Stomach (tissue), 4 donors: ENCODE results near the gene MRPL27.

Source experiments
- EP300 ChIP-seq: sonication (generic); formaldehyde crosslinking; IDR thresholded peaks from one replicate; pipeline ENCODE4 v1.6.1; 2017; ENCODE audit warnings: antibody characterized with exemption
- POLR2A ChIP-seq, 4 donors: fragments of 450-650 bp; IDR thresholded peaks; one replicate each; pipeline ENCODE4 v1.6.1; 2016; ENCODE audit warnings: antibody characterized with exemption in 4 of 4, control low read depth in 2 of 4, mild to moderate bottlenecking in 1 of 4, moderate library complexity in 1 of 4
- POLR2AphosphoS5 ChIP-seq, 3 donors: sonication (generic); formaldehyde crosslinking; IDR thresholded peaks; one replicate each; pipeline ENCODE4 v1.6.1; 2016; ENCODE audit warnings: antibody characterized with exemption in 3 of 3
- TF ChIP-seq, protein P1 (sequence below), 7 experiments: fragments of 450-650 bp in 4 of 7; fragments of 200-600 bp in 3 of 7; sonication (generic) in 3 of 7; IDR thresholded peaks; one replicate each; pipeline ENCODE4 v1.5.1; 2016 to 2019; ENCODE audit warnings: antibody characterized with exemption in 7 of 7, control low read depth in 2 of 7, mild to moderate bottlenecking in 1 of 7

DNA sequence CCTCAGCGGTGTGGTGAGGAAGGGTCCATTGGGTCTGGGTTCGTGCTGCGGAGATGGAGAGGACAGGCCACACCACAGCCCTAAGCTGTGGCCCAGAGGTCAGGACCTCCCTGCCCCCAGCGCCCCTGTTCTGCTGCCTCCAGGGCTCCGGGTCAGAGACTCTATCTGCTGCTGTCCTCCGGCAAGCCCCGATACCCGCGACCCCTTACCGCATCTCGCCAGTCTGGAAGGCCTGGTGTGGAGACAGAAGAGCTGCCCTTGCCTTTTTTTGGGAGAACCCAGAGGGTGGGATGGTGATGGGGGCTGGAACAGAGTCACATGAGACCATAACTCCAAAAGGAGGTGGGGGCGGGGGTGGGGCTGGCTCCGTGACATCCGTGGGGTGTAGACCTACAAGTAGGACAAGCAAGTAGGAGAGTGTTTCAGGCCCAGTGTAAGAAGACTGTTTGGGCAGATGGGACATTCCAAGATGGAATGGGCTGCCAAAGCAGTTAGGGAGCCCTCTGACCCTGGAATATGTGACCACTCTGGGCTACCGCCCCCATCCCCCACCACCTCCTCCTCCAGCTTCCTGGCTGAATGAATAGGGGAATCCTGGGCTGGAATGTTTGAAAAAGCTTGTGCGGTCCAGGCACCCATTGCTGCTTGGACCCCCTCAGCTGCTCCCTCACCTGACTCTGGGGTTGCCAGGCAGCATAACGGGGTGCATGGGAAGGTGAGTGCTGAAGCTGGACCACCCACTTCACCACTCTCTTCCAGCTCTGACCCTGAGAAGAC is 25.7 kb downstream of the MRPL27 start:
- TF ChIP-seq, protein P1, sequence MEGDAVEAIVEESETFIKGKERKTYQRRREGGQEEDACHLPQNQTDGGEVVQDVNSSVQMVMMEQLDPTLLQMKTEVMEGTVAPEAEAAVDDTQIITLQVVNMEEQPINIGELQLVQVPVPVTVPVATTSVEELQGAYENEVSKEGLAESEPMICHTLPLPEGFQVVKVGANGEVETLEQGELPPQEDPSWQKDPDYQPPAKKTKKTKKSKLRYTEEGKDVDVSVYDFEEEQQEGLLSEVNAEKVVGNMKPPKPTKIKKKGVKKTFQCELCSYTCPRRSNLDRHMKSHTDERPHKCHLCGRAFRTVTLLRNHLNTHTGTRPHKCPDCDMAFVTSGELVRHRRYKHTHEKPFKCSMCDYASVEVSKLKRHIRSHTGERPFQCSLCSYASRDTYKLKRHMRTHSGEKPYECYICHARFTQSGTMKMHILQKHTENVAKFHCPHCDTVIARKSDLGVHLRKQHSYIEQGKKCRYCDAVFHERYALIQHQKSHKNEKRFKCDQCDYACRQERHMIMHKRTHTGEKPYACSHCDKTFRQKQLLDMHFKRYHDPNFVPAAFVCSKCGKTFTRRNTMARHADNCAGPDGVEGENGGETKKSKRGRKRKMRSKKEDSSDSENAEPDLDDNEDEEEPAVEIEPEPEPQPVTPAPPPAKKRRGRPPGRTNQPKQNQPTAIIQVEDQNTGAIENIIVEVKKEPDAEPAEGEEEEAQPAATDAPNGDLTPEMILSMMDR (IDR thresholded peaks at IDR 0.05), result no peak
- no peak for TF ChIP-seq EP300
- no peak for TF ChIP-seq POLR2A (IDR thresholded peaks at IDR 0.05)
- no peak for TF ChIP-seq POLR2AphosphoS5 (IDR thresholded peaks at IDR 0.05)
